Stimulated activated CD8-positive, alpha-beta memory T cell treated with anti-CD3 and anti-CD28 coated beads, Interleukin-4, amount 100 ng/mL, for 48 hours (primary cell): ENCODE data around the gene BCAS3.

Experiments
- DNase-seq: peaks from one replicate; pipeline ENCODE4 v3.0.0-alpha.2; 2020

The BCAS3 gene

DNA sequence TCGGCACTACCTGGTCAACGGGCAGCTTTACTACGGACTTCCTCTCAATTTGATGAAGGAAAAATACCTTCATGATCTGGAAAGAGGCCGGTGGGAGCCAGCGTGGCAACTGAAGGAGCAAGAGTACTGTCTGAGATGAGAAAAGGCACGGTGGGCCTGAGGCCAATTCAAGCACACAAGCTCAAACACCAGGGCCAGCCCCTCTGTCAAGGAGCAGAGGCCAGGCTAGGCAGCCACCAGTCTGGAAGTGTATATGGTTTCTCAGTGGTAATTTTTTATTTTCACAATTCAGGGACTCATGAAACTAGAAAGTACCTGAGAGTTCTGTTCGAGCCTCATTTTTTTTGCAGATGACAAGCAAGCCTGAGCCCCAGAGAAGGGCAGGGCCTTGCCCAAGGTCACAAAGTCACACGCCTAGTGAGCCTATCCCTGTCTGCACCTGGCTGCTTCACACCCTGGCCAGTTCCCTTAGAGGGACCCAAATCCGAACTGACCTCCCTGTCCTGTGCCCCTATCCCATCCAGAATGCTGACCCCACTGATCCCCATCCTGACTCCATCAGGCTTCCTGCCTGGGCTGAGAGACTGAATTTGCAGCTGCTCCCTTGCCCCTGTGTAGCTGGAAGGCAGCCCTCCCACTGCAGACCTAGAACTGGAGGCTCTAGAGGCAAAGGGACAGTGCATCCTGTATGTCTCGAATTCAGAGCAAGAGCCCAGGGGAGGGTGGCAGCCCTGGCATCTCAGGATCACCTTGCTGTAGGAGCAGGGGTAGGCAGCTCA is 717.2 kb downstream of the BCAS3 start:
- no peak for DNase-seq

DNA sequence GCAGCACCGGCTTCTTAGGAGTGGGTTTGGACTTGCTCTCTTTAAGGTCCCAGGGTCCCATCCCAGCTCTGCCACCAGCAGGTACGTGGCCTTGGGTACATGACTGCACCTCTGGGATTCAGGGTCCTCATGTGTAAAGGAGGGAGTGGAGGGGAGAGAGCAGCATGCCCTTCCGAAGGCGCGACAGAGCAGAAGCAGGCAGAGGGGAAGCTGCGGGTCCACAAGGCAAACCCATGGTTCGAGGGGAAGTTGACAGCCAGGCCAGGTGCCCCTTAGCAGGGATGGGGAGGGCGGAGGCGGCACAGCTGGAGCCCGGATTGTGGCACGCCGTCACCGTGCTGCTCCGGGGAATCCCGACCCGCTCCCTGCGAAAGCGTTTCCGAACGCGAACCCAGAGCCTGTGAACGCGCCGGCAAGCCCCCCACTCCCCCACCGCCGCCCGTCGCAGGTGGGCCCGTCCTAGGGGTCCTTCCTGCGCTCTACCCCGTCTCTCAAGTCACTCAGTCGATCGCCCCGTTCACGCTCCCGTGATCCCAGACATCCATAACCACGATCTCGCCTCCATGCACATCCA is 717.8 kb downstream of the BCAS3 start:
- DNase-seq = no peak

DNA sequence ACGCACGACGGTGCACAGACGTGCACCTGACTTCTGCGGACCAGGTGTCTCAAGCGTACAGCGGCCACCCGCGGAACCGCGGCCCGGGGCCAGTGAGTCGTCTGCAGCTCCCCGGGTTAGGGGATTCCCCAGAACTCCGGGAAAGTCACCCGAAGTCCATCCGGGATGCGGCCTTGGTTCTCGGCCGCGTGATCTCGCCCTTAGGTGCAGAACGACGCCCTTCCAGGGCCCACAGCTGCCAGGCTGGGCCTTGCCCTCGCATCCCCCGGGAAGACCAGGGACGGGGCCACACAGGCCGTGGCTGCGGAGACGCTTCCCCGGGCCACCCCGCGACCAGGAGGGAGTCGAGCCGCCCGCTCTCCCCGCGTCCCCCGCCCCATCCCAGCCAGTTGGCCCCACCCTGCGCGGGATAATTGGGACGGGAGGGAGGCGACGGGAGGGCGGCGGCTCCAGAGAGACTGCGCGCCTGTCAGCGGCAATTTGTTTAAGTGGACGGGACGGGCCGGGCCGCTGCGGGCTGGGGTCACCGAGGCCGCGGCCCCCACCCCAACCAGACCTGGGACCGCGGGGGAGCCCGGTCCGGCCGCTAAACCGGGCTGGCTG is 718.4 kb downstream of the BCAS3 start:
- peak; percentile 26 for DNase-seq

DNA sequence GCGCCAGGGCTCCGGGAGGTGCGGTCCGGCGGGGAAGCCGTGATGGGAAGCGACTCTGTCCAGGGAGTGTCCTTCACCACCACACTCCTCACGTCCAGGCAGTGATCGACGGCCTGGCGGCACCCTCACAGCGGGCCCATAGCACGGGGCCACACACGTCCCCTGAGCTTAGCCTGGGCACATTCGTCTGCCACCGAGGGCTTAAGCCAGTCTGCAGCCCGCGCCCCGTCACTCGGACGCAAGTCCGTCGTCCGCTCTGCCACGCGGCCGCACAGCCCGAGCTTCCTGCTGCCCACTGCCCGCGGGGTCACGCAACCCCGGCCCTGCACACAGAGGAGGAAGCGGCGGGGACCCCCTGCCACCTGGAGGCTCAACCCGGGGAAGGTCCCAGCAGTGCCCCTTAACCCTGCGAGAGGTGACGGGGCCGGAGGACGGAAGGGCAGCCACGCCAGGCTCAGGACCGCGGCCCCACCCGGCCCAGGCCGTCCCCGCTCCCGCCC is 719.0 kb downstream of the BCAS3 start:
- DNase-seq = no peak

DNA sequence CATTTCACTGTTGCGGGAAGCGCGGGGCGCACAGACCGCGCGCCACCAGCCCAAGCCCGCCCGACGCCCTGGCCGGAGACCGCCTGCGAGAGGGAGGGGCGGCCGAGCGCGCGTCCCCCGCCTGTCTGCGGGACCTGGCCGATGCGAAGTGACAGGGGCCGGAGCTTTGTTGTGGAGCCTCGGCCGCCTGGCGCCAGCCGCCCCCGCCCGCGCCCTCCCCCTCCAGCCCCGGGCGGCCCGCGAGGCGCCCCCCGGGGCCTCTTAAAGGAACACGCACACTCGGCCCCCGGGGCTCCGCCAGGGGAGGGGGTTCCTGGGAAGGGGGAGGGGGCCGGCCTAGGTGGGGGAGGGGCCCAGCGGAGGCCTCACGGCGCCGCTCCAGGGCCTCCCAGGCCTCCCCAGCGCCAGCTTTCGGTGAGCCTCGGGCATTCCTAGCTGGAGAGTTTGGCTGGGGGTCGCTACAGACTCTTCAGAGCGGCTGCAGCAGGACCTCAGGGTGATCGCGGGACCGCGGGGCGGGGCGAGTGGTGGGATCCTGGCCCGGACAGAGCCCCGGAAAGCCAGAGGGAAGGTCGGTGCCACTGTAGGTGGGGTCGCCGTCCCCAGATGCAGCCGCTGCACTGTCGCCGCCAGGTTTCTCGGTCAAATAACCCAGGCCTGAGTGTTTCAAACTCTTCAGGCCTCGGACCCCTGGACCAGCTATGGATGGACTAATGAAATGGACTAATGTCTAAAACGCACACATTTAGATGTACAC is 719.6 kb downstream of the BCAS3 start:
- DNase-seq = no peak

DNA sequence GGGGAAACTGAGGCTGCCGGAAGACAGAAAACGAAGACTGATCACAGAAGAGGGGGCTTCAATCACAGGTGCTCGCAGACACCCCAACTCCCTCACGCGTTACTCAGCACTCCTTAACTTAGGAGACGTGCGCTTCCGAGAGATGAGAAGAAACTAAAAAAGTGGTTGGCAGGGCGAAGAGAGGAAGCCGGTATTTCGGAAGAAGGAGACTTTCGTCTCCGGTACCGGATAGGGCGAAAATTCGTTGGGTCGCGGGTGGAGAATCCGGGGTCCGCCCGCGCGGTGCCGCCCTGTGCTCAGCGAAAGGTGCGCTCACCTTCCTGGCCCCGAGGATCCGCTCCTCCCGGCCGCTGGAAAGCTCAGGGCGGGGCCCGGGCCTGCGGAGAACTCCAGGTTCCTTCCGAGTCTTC is 721.1 kb downstream of the BCAS3 start:
- DNase-seq = no peak

GRCh38 chr17:61399131-61400065 is 721.7 kb downstream of the BCAS3 start, which contains the start of gene TBX2:
TBX2 (plus strand) TSS chr17:61399843; CDS start chr17:61400177, 334 bp downstream.
- DNase-seq = peak; percentile 27

- DNase-seq = no peak
These were observed 722.5 kb downstream of the BCAS3 start for GRCh38 chr17:61400066-61400716.

- DNase-seq = peak; percentile 31
These were observed 723.2 kb downstream of the BCAS3 start for GRCh38 chr17:61400717-61401388.

DNA sequence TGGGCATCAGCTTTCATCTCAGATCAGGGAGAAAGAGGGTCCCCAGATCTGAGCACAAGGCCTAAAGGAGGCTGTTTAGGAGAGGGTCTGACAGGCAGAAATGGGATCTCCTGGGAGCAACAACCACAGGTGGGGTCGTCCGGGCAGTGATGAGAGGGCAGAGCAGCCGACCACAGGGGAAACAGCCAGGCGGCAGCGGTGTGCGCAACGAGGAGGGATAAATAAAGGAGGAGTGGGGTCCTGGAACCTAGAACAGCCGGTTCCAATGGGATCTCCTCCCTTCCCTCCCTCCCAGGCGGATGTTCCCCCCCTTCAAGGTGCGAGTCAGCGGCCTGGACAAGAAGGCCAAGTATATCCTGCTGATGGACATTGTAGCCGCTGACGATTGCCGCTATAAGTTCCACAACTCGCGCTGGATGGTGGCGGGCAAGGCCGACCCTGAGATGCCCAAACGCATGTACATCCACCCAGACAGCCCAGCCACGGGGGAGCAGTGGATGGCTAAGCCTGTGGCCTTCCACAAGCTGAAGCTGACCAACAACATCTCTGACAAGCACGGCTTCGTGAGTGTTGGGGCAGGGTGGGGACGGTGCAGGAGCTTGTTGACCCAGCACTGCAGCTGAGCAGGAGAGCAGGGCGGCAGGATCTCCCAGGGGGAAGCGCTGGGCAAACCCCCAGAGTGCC is 723.9 kb downstream of the BCAS3 start:
- DNase-seq = peak; percentile 27

- DNase-seq = no peak
These were observed 724.5 kb downstream of the BCAS3 start for GRCh38 chr17:61402073-61402541.

DNA sequence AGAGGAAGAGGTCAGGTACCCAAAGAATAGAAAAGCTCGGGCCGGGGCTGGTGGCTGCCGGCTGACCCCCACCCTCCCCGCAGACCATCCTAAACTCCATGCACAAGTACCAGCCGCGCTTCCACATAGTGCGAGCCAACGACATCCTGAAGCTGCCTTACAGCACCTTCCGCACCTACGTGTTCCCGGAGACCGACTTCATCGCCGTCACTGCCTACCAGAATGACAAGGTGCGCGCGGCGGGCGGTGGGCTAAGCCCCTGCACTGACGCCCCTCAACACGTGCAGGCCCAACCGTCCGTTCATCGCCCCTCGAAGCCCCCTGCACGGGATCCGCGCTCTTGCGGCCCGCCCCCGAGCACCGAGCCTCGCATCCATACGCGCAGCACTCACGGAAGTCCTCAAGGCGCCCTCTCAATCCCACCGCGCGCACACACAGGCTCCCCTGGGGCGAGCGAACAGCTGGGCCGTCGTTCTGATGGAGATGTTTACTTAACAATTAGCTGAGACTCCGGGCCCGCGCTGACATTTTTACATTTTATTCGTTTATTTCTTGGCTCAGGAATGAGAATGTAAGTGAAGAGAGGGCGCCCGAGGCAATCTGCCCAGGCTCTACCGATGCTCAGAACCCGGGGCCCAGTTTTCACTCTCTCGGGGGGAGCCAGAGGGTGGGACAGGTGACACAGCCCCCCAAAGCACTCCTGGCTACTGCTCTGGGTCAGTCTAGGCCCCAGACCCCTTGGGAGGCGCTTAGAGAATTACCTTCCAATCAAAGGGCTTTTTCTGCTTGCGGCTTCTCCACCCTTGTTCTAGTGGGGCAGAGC is 725.5 kb downstream of the BCAS3 start:
- DNase-seq = peak; percentile 40

- peak; percentile 33 for DNase-seq
These were observed 726.4 kb downstream of the BCAS3 start for GRCh38 chr17:61403801-61404662.

- DNase-seq = no peak
These were observed 726.9 kb downstream of the BCAS3 start for GRCh38 chr17:61404663-61404912.

DNA sequence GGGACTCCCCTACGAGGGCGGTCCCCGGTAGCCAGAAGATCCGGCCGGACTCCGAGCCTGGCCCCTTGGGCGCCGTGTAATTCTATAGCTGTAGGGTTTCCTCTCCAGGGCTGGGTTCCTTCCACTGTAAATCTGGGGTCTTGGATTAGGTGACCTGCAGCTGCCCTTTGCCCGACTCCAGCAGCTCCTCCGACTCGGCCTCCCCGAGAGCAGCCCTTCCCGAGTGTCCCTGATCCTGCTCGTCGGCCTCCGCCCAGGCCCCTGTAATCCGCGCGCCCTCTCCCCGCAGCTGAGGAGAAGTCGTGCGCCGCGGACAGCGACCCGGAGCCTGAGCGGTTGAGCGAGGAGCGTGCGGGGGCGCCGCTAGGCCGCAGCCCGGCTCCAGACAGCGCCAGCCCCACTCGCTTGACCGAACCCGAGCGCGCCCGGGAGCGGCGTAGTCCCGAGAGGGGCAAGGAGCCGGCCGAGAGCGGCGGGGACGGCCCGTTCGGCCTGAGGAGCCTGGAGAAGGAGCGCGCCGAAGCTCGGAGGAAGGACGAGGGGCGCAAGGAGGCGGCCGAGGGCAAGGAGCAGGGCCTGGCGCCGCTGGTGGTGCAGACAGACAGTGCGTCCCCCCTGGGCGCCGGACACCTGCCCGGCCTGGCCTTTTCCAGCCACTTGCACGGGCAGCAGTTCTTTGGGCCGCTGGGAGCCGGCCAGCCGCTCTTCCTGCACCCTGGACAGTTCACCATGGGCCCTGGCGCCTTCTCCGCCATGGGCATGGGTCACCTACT is 727.4 kb downstream of the BCAS3 start:
- peak; percentile 28 for DNase-seq

DNA sequence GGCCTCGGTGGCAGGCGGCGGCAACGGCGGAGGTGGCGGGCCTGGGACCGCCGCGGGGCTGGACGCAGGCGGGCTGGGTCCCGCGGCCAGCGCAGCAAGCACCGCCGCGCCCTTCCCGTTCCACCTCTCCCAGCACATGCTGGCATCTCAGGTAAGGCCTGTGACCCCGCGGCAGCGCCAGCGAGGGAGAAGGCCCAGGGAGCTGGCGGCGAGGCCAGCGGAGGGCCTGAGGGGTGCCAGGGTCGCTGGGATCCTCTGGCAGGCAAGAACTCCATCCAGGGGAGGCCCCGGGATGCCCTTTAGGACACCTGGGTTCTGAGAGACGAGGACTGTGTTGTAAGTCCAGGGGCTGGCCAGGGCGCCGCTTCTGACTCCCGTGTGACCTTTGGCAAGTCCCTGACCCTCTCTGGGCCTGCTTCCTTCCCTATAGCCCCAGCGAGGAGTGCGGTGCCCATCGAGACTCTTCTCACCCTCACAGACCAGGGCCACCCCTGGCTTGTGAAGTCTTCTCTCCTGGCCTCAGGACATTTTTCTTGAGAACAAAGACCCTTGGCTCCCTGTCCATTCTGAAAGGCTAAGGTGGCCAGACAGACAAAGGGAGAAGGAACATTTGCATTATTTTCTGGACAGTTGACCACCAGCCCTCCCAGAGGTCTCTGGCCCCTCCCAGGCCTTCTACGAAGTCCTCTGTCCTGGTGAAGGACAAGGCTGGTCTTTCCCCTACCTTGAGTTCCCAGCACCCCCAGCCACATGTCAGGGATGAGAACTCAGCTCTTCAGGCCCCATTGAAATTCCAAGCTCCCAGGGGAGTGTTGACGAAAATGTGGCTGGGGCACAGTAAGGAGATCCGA is 728.3 kb downstream of the BCAS3 start:
- DNase-seq = no peak

DNA sequence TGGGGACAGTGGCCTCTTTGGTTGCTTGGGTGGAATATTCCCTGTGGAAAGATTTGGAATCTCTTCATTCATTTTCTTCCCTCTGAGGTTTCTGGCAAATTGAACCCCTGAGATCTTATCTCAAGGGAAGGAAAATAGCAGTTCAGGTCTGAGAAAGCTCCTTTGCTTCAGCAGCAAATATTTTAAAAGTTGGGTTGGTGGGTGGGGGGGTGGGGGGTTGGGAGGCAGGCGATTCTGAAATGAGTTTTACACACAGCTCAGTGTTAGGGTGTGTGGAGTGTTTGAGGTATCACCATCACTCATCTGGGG is 728.8 kb downstream of the BCAS3 start:
- no peak for DNase-seq
